GM13976 (cell line): ENCODE data around the gene COG2.

Source experiments
- DNase-seq: peaks from one replicate; pipeline ENCODE4 v3.0.0; 2012; ENCODE audit warnings: low spot score
- in situ Hi-C: fragments of 300-500 bp; cut with MboI; formaldehyde crosslinking; loops from one replicate; pipeline ENCODE4 v1.12.0; 2022; ENCODE audit warnings: low sequenced_read_pairs, mixed read lengths, inconsistent platforms; ENCODE audit not compliant: unreplicated experiment
- TF ChIP-seq, protein P1 (sequence below): IDR thresholded peaks from 2 replicates; pipeline ENCODE4 v1.5.1; 2012; ENCODE audit warnings: borderline replicate concordance, mild to moderate bottlenecking; ENCODE audit not compliant: insufficient read depth; ENCODE audit errors: extremely low read depth, missing control alignments, control extremely low read depth

The COG2 gene

DNA sequence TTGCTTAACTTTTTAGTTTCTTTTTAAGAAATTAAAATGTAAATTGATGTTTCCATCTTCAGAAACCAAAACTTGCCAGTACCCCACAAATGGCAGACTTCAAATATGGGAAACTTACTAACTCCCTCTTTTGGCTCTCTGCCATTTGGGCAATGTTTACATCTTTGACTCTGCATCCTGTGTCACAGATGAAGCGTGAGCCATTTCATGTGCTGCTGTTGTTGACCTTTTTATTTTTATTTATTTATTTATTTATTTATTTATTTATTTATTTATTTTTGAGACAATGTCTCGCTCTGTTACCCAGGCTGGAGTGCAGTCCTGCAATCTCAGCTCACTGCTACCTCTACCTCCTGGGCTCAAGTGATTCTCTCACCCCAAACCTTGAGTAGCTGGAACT is 16.0 kb upstream of the COG2 start:
- DNase-seq: no peak
- in situ Hi-C loops: no loop called here

DNA sequence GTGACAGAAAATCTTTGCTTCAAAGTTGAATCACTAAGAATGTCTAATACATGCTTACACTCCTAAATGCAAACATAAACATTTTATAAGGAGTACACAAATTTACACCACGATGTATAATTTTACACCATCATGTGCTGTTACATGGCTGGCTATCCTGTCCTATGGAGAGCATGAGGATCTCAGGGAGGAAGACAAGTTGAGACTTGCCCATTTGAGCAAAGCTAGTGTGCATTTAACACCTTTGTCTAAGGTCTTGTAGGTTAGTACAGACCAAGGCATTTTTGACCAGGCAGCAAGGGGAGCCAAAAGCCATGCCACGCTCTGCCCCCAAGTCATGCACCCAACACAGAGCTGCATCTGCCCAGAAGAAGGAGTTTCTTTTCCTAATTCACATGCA is 14.5 kb upstream of the COG2 start:
- in situ Hi-C loops: no loop called here
- no peak for DNase-seq
- TF ChIP-seq, protein P1, sequence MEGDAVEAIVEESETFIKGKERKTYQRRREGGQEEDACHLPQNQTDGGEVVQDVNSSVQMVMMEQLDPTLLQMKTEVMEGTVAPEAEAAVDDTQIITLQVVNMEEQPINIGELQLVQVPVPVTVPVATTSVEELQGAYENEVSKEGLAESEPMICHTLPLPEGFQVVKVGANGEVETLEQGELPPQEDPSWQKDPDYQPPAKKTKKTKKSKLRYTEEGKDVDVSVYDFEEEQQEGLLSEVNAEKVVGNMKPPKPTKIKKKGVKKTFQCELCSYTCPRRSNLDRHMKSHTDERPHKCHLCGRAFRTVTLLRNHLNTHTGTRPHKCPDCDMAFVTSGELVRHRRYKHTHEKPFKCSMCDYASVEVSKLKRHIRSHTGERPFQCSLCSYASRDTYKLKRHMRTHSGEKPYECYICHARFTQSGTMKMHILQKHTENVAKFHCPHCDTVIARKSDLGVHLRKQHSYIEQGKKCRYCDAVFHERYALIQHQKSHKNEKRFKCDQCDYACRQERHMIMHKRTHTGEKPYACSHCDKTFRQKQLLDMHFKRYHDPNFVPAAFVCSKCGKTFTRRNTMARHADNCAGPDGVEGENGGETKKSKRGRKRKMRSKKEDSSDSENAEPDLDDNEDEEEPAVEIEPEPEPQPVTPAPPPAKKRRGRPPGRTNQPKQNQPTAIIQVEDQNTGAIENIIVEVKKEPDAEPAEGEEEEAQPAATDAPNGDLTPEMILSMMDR: no peak

More for the DNA sequence above, 16.0 kb upstream of the COG2 start:
- TF ChIP-seq, protein P1: no peak

DNA sequence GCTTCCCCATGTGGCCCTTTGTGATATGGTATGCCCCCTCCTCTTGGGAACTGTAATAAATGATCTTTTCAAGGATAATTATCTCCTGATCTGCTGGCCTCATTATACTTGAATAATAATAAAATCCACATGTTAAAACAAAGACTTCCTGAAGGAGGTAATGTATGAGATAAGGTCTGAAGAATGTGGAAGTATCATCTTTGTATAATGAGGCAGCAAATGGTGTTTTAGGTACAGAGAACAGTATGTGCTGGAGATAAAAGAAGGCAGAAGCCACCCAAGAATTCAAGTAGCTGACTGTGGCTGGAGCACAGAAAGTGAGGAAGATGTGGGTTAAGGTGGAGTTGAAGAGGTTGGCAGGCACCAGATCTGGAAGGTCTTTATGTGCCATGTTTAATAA is 12.8 kb upstream of the COG2 start:
- TF ChIP-seq, protein P1: no peak
- in situ Hi-C loops: no loop called here
- no peak for DNase-seq

DNA sequence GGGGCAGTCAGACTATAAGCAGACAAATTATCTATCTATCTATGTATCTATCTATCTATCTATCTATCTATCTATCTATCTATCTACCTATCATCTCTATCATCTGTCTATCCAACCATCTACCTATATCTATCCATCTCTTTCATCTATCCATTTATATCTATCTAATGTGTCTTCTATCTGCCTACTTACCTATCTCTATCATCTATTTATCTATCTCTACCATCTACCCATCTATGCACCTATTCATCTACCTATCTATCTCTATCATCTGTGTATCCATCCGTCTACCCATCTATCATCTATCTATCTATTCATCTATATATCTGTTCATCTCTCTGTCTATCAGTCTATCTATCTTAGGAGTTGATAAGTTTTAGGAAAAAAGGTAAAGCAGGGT is 10.8 kb upstream of the COG2 start:
- in situ Hi-C loops: no loop called here
- no peak for DNase-seq
- TF ChIP-seq, protein P1: no peak

DNA sequence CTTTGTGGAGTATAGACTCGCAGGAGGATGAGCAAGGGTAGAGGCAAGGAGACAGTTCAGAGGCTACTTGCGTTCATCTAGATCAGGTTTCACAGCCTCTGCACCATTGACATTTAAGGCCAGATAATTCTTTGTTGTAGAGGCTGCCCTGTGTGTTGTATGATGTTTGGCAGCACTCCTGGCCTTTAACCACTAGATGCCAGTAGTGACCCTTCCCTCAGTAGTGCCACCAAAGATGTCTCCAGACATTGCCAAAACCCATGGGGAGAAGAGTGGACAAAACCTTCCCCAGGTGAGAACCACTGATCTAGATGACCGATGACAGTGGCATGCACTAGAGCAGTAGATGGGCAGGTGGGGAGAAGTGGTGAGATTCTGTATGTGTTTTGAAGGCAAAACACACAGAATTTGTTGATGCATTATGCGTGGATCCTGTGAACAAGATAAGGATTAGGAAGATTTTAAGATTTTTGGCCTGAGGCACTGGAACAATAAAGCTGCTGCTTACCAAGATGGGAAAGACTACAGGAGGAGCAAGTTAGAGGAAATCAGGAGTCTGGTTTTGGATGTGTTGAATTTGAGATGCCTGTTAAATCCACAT is 9.9 kb upstream of the COG2 start:
- TF ChIP-seq, protein P1: peak; percentile 26
- DNase-seq: peak; percentile 20
- in situ Hi-C loops: no loop called here

DNA sequence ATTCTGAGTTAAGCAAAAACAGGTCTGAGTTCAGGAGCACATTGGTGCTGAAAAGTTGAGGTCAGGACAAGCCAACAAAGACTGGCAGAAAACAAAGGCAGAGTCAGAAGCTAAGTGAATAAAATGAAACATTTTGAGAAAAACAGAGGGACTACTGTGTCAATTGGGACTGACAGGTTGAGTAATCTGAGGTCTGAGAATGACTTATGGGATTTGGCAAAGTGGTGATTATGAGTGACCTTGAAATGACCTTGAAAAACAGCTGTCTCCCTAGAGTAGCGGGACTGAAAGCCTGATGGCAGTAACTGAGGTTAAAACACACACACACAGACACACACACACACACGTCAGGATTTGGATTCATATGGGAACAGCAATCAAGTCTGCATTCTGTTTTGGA is 8.8 kb upstream of the COG2 start:
- TF ChIP-seq, protein P1: no peak
- DNase-seq: no peak
- in situ Hi-C loops: no loop called here
